DMS79 (cell line): ENCODE results near the gene EPS8L3.
A peak's percentile ranks its signal among the peaks of the same experiment; 100 is the strongest.

Experiments
- DNase-seq: peaks from one replicate; lab custom pipeline; 2025; lab: John Stamatoyannopoulos, UW

The EPS8L3 gene

GRCh38 chr1:109793089-109793485 is 29.4 kb upstream of the EPS8L3 start:
- no peak for DNase-seq

GRCh38 chr1:109792056-109792831 is 28.5 kb upstream of the EPS8L3 start:
- DNase-seq = peak; percentile 86

- no peak for DNase-seq
These were observed 27.8 kb upstream of the EPS8L3 start for GRCh38 chr1:109791495-109792043.

DNA sequence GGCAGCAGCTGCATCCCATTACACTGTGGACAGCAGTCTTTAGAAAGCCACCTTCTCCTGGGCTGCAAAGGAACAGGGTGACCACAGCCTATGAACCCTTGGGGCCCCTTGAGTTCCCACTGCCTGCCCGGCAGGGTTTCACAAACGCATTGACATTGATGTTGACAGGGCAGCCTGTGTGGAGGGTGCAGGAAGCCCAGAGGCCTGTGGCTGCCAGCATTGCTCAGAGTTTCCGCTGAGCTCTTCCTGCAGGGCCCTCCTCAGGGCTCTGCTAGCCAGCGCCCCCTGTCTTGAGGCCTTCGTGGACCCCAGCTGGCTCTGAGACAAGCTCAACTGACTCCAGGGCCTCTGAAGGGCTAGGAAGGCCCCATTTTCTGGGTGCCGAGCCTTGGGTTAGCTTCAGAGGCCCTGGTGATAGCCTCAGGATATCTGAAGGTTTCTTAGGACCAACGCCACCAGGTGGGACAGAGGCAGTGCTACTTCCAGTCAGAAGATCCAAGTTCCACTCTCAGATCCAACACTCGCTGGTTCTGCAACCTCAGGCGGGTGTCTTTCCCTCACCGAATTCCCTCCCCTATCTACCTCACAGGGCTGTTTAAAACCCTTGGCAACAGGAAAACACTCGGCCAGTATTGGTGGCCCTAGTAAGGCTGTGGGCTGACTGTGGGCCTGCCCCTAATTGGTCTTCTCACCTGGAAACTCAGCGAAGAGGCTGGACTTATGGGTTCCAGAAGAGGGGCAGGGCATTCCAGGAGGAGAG is 27.2 kb upstream of the EPS8L3 start:
- DNase-seq = no peak

DNA sequence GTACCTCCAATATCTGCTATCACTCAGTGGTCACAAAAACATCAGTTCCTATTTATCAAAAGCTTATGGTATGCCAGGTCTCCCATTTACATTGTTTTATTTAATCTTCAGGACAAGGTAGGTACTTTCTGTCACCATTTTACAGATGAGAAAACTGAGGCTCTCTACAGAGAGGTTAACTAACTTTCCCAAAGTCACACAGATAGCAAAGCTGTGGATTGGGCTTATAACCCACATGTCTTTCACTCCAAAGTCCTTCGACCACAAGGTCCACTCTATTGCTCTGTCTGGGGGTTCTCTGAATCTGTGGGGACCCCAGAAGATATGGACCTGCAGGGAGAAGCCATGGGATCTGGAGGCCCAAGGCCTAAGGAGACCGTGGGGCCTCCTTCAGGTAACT is 26.6 kb upstream of the EPS8L3 start:
- no peak for DNase-seq

GRCh38 chr1:109789551-109790180 is 25.9 kb upstream of the EPS8L3 start:
- no peak for DNase-seq

GRCh38 chr1:109788695-109789521 is 25.2 kb upstream of the EPS8L3 start:
- DNase-seq = no peak

DNA sequence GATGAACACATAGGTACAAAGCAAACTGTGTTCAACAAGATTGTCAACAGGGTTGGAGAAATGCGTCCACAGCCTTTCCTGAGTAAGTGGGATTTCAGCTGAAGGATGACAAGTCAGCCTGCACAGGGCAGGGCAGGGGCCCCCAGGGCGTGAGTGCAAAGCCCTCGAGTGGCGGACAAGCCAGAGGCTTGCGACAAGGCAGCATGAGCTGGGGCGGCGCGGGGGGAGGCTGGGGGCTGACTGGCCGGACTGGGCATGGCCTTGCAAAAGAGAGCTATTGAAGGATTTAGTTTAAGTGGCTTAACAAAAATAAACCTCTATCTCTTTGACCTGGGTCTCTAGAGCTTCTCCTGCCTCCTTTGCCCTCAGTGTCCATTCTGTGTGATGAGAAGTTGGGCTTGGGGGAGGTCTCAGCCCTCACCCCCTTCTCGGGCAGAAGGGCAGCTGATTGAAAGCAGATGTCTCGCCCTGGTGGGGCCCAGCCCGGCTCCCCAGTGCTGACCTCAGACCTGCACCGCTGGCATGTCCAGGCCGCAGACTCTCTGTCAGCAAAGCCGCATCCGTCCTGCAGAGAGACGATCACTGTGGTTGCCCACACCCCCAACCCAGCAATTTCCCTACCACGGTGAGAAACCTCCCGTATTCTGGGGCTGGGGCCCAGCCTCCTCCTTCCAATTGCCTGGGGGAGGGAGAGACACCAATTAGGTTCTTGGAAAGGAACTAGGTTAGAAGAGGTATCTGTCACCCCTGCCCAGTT is 24.3 kb upstream of the EPS8L3 start:
- DNase-seq = no peak

- no peak for DNase-seq
These were observed 23.6 kb upstream of the EPS8L3 start for GRCh38 chr1:109787211-109787844.

- no peak for DNase-seq
These were observed 22.9 kb upstream of the EPS8L3 start for GRCh38 chr1:109786531-109787021.

DNA sequence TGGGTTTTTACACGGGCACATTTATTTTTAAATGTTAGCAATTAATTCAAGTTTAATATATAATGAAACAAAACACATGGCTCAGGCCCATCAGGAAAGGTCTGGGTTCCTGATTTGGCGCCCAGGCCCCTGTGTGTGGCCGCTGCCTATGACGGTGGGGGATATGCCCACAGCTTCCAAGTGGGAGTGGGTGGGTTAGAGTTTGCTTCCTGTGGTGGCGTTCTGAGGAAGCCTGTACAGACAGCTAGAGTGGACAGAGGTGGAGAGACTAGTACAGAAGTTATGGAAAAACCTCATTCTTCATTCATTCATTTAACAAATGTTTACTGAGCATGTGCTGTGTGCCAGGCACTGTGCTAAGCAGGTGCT is 22.4 kb upstream of the EPS8L3 start:
- no peak for DNase-seq

DNA sequence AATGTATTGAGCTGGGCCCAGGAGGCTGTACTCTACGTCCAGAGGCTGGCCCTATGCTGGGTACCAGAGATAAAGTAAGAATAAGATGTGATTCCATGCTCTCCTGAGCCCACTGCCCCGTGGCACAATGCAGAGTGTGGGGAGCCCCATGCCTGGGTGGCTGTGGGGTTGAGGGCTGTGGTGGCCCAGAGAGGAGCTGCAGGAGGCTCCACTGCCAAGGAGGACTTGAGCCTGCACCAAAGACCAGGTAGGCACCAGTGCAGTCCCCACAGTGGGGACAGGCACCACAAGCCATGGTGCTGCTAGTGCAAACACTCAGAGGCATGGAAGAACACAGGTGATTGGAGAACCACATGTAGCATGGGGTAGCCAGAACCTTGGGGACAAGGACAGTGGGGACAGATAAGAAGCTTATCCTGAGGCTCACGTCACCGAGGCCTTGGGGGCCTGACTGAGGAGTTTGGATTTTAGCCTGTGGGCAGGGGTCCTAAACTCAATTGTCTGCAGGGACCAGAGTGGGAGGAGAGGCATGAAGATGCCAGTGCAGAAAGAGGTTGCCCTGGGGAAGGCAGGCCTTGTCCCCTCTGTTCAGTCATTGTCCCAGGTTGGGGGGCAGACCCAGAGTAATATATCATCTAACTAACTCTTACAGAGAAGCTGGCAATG is 21.9 kb upstream of the EPS8L3 start:
- DNase-seq = no peak

GRCh38 chr1:109784551-109785252 is 21.0 kb upstream of the EPS8L3 start:
- DNase-seq = no peak

DNA sequence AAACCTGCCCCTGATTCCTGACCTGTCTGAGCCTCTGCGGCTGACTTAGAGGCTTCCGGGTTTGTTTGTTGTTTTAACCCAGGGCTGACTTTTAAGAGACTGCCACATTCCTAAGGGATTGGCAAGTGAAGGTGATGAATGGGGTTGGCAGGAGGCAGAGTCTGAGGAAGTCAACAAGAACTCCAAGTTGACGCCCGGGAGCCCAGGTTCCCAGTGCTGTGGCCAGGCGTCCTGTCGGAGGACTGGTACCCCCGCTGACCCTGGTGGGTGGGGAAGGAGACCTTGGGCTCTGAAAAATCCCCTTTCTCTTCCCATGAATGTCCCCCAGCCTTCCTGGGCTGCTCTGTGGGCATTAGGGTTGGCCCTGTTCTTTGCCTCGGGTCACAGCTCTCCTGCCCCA is 19.7 kb upstream of the EPS8L3 start:
- DNase-seq = no peak

DNA sequence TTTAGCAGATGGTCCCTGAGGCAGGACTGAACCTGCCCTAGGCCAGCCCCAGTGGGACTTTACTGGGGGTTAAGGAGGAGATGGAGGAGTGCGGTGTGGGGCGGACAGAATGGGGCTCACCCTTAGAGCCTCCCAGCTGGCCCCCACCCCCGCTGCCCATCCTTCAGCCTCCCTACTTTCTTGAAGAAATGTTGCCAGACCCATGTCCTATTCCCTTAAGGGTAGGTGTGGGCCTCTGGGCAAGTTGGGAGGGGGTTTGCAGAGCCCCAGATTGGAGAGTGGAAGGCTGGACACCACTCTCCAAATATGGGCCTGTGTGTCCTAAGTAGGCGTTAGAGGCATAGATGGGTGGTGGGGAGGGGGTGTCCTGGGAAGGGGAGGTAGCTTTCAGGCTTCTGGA is 19.2 kb upstream of the EPS8L3 start:
- DNase-seq = no peak

DNA sequence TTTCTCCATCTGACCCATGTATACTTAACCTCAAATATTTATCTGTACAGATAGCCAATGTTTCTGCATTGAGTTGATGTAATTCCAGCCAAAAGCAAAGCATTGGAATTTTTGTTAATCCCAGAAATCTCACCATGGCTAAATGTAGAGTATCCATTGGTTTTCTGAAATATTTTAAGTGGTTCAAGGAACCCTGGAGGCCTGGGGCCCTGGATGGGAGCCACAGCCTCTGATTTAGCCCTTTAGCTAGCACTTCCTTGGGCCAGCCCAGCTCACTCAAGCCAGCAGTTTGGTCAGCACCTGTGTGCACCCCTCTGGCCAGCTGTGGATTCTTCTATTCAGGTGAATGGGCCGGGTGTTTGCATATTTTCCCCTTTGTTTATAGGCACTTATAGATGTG is 18.8 kb upstream of the EPS8L3 start:
- DNase-seq = no peak

- DNase-seq = no peak
These were observed 18.1 kb upstream of the EPS8L3 start for GRCh38 chr1:109781806-109782205.

- DNase-seq = no peak
These were observed 17.3 kb upstream of the EPS8L3 start for GRCh38 chr1:109780982-109781381.

DNA sequence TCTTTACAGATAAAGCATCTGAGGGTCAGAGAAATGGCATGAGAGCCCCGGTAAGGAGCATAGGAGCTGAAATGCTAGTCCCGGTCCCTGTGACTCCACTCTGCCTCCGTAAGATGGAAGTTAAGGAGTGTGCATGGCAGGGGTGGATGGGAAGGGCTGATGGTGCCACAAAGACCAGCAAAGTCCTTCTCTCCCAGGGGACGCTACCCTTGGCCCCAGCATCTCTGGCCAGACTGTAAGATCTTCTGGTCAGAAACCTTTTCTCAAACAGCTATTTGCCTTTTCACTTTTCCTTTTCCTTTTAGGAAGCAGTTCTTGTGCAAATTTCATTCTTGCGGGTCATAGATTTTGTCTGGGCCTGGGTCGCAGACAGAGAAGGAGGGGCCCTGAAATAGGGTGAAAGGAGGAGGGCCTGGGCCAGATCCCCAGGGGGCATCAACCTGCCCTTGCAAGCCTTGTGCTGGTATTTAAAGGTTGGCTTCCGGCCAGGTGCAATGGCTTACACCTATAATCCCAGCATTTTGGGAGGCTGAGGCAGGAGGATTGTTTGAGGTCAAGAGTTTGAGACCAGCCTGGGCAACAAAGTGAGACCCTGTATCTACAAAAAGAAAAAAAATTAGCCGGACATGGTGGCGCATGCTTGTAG is 14.4 kb upstream of the EPS8L3 start:
- DNase-seq = no peak
